ENCODE results near the gene ZNF883.
A peak's percentile ranks its signal among the peaks of the same experiment; 100 is the strongest.

ZNF883 gene

DNA sequence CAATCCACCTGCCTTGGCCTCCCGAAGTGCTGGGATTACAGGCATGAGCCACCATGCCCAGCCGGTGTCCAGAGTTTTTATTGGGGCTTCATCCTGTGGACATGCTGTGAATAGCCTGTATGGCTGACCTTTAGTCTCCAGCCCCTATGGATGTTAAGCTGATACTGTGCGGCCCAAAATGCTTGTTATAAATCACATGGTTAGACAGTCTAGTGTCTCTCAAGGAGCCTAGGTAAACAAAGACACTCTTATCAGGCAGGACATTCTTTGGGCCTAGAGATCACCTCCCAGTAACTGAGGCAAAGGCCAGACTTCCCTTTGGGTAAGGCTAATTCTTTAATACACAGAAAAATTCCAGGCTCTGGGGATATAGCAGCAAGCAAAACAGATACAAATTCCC, 99.4 kb downstream of the ZNF883 start:
- H4K12ac ChIP-seq (ENCODE audit: low read depth, low read length) = no peak overlapping the region
- H4K91ac ChIP-seq (ENCODE audit: low read depth, low read length) = no peak overlapping the region
- no peak overlapping the region for H2BK5ac ChIP-seq (ENCODE audit: low read depth, low read length, poor library complexity)
- no peaks in the 10 kb centered on the region for H3K79me2 ChIP-seq (ENCODE audit: control insufficient read depth, insufficient read depth, low read length, poor library complexity)
- H2BK120ac ChIP-seq (ENCODE audit: insufficient read depth, low read length, poor library complexity) = no peak overlapping the region
- H3K23ac ChIP-seq (ENCODE audit: low read length) = no peak overlapping the region
- H3K9ac ChIP-seq (ENCODE audit: low read length) = no peak overlapping the region
- no peak overlapping the region for H3K4me3 ChIP-seq (ENCODE audit: low read depth, low read length)
- H3K36me3 ChIP-seq (ENCODE audit: control insufficient read depth in 1 of 2, insufficient read depth in 2 of 2, low read length in 2 of 2) = no peaks in the 10 kb centered on the region
- no peaks in the 10 kb centered on the region for H3K79me1 ChIP-seq (ENCODE audit: low read length)
- no peak overlapping the region for H3K18ac ChIP-seq (ENCODE audit: low read length)
- no peaks in the 10 kb centered on the region for H3K4me1 ChIP-seq (ENCODE audit: control insufficient read depth in 1 of 2, insufficient read depth in 2 of 2, low read length in 2 of 2)
- no peak overlapping the region for H2AFZ ChIP-seq (ENCODE audit: insufficient read depth, low read length, poor library complexity)
- H2AK5ac ChIP-seq (ENCODE audit: low read length) = no peak overlapping the region
- no peaks in the 10 kb centered on the region for H3K27me3 ChIP-seq (ENCODE audit: insufficient read depth, low read length)
- DNase-seq = no peak
- no peak overlapping the region for H3K14ac ChIP-seq (ENCODE audit: low read length)
- no peak overlapping the region for H2BK12ac ChIP-seq (ENCODE audit: low read length)
- no peak overlapping the region for H3K4ac ChIP-seq (ENCODE audit: low read depth, low read length)
- no peak overlapping the region for H3K4me2 ChIP-seq (ENCODE audit: low read length)
- no peaks in the 10 kb centered on the region for H3K9me3 ChIP-seq (ENCODE audit: insufficient read depth, low read depth, low read length)
- H4K8ac ChIP-seq (ENCODE audit: low read depth, low read length) = no peak overlapping the region
- no CpG with 5 or more reads among the region's 3 CpGs for WGBS (ENCODE audit: extremely low coverage, insufficient coverage, insufficient read length)
- H3K27ac ChIP-seq (ENCODE audit: low read depth, low read length) = no peak overlapping the region

DNA sequence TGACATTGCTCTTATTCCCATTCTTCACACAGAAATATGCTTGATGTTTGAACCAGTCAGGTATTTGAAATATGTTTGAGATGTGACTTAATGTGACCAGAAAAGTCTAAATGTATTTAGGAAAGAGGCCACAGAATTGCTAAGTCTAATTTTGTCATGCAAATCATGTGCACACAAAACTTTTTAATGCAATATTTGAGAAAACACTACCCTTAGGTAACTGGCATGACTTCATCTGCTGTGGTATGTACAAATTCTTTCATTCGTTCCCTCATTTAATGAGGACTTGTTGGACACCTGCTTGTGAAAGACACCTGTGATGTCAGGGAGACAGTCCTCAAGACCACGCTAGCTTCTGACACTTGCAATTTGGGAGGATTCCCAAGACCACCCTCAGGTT, 100.3 kb downstream of the ZNF883 start:
- Histone ChIP-seq H3K4me1 (ENCODE audit: control insufficient read depth in 1 of 2, insufficient read depth in 2 of 2, low read length in 2 of 2) (no peaks in the 10 kb centered on the region), H3K14ac (ENCODE audit: low read length) (no peak overlapping the region), H4K91ac (ENCODE audit: low read depth, low read length) (no peak overlapping the region), H3K18ac (ENCODE audit: low read length) (no peak overlapping the region), H2AFZ (ENCODE audit: insufficient read depth, low read length, poor library complexity) (no peak overlapping the region), H2BK12ac (ENCODE audit: low read length) (no peak overlapping the region), H3K4me3 (ENCODE audit: low read depth, low read length) (no peak overlapping the region), H3K9me3 (ENCODE audit: insufficient read depth, low read depth, low read length) (no peaks in the 10 kb centered on the region), H3K27ac (ENCODE audit: low read depth, low read length) (no peak overlapping the region), H3K36me3 (ENCODE audit: control insufficient read depth in 1 of 2, insufficient read depth in 2 of 2, low read length in 2 of 2) (no peaks in the 10 kb centered on the region), H2BK5ac (ENCODE audit: low read depth, low read length, poor library complexity) (no peak overlapping the region), H3K79me1 (ENCODE audit: low read length) (no peaks in the 10 kb centered on the region), H3K4me2 (ENCODE audit: low read length) (no peak overlapping the region), H3K79me2 (ENCODE audit: control insufficient read depth, insufficient read depth, low read length, poor library complexity) (no peaks in the 10 kb centered on the region), H4K8ac (ENCODE audit: low read depth, low read length) (no peak overlapping the region), H3K4ac (ENCODE audit: low read depth, low read length) (no peak overlapping the region), H3K9ac (ENCODE audit: low read length) (no peak overlapping the region), H2AK5ac (ENCODE audit: low read length) (no peak overlapping the region), H4K12ac (ENCODE audit: low read depth, low read length) (no peak overlapping the region), H2BK120ac (ENCODE audit: insufficient read depth, low read length, poor library complexity) (no peak overlapping the region), H3K27me3 (ENCODE audit: insufficient read depth, low read length) (no peaks in the 10 kb centered on the region), H3K23ac (ENCODE audit: low read length) (no peak overlapping the region)
- WGBS (ENCODE audit: extremely low coverage, insufficient coverage, insufficient read length) = no CpG with 5 or more reads among the region's 2 CpGs
- peak in 1 of 2 donors; percentile 55 for DNase-seq
